HT-29 (cell line): ENCODE measurements around the gene SMAD9. TPM values are rescaled to one million over a fixed set of nuclear protein-coding genes. Genes with fewer than 3 reads are reported as not detected.
"Not testable (repeated sequence)": the region's sequence is repeated elsewhere in the genome, so short reads cannot be mapped to it uniquely, and the experiment has no call there.

Source experiments
- DNase-seq: peaks from one replicate; pipeline ENCODE4 v3.0.0-alpha.2; 2015; ENCODE audit warnings: low spot score
- total RNA-seq: library from RNA; depleted of rRNA; stranded (reverse); fragments of >200 nt; shearing (Covaris generic); gene quantifications from 2 replicates; pipeline ENCODE4 v1.2.3, GENCODE V29; 2014

Gene SMAD9
- total RNA-seq, 1 experiment from 2014 or later: not detected

GRCh38 chr13:36912369-36912768, 7.7 kb downstream of the SMAD9 start:
- no peak for DNase-seq

GRCh38 chr13:36910545-36910944, 9.5 kb downstream of the SMAD9 start:
- no peak for DNase-seq

- DNase-seq: no peak
These were observed 12.2 kb downstream of the SMAD9 start for GRCh38 chr13:36907821-36908220.

GRCh38 chr13:36907266-36907665, 12.8 kb downstream of the SMAD9 start:
- DNase-seq: no peak

GRCh38 chr13:36905944-36906343, 14.1 kb downstream of the SMAD9 start:
- no peak for DNase-seq

GRCh38 chr13:36903925-36904595, 16.0 kb downstream of the SMAD9 start:
- DNase-seq: no peak

GRCh38 chr13:36897054-36897616, 22.9 kb downstream of the SMAD9 start:
- no peak for DNase-seq

GRCh38 chr13:36891752-36892151, 28.3 kb downstream of the SMAD9 start:
- DNase-seq: no peak

- DNase-seq: no peak
These were observed 31.4 kb downstream of the SMAD9 start for GRCh38 chr13:36888645-36889044.

GRCh38 chr13:36887758-36888521, 32.1 kb downstream of the SMAD9 start:
- DNase-seq: no peak

GRCh38 chr13:36885901-36886300, 34.1 kb downstream of the SMAD9 start:
- no peak for DNase-seq

- DNase-seq: no peak
These were observed 35.8 kb downstream of the SMAD9 start for GRCh38 chr13:36884235-36884634.

- no peak for DNase-seq
These were observed 36.2 kb downstream of the SMAD9 start for GRCh38 chr13:36883824-36884223.

GRCh38 chr13:36883392-36883791, 36.6 kb downstream of the SMAD9 start:
- not testable (repeated sequence) for DNase-seq

- DNase-seq: peak; percentile 17
These were observed 37.1 kb downstream of the SMAD9 start for GRCh38 chr13:36882829-36883390.

- no peak for DNase-seq
These were observed 39.1 kb downstream of the SMAD9 start for GRCh38 chr13:36880961-36881360.

- DNase-seq: no peak
These were observed 40.7 kb downstream of the SMAD9 start for GRCh38 chr13:36879218-36879938.

- DNase-seq: no peak
These were observed 44.1 kb downstream of the SMAD9 start for GRCh38 chr13:36875961-36876360.

- no peak for DNase-seq
These were observed 44.6 kb downstream of the SMAD9 start for GRCh38 chr13:36875431-36875830.

GRCh38 chr13:36872621-36873020, 47.4 kb downstream of the SMAD9 start:
- no peak for DNase-seq

- DNase-seq: no peak
These were observed 49.9 kb downstream of the SMAD9 start for GRCh38 chr13:36870050-36870692.
